Mononuclear cell (primary cell): ENCODE data around the gene RAD51B. TPM values are rescaled to one million over a fixed set of nuclear protein-coding genes. Genes with fewer than 3 reads are reported as not detected.

ENCODE experiments used
- H3K27me3 ChIP-seq: 2 replicates; pipeline ENCODE4 v1.6.0; 2011; ENCODE audit warnings: low read length, control low read depth; ENCODE audit not compliant: insufficient read depth
- H3K4me1 ChIP-seq: 2 replicates; pipeline ENCODE4 v1.5.1; 2011; ENCODE audit warnings: mild to moderate bottlenecking, low read length, control low read depth; ENCODE audit not compliant: insufficient read depth
- H3K4me3 ChIP-seq: 2 replicates; pipeline ENCODE4 v1.5.1; 2011; ENCODE audit warnings: mild to moderate bottlenecking, low read length, moderate library complexity
- H3K9me3 ChIP-seq: 2 replicates; pipeline ENCODE4 v1.5.1; 2011; ENCODE audit warnings: low read depth, mild to moderate bottlenecking, control low read depth, low read length
- total RNA-seq: library from RNA; depleted of rRNA; stranded (reverse); fragments of >200 nt; gene quantifications from one replicate; pipeline ENCODE4 v1.2.3, GENCODE V29; 2012

The RAD51B gene
- total RNA-seq, 1 donor, result 21.4 TPM

- Histone ChIP-seq H3K9me3 (peaks cover under 1% of the 10 kb centered on the region), H3K4me3 (no peak overlapping the region), H3K27me3 (no peaks in the 10 kb centered on the region), H3K4me1 (no peaks in the 10 kb centered on the region)
Measured at GRCh38 chr14:68440820-68441219, 621.2 kb downstream of the RAD51B start.

GRCh38 chr14:68441542-68441941 is 622.0 kb downstream of the RAD51B start:
- Histone ChIP-seq H3K9me3 (no peaks in the 10 kb centered on the region), H3K4me1 (no peaks in the 10 kb centered on the region), H3K27me3 (no peaks in the 10 kb centered on the region), H3K4me3 (no peak overlapping the region)

DNA sequence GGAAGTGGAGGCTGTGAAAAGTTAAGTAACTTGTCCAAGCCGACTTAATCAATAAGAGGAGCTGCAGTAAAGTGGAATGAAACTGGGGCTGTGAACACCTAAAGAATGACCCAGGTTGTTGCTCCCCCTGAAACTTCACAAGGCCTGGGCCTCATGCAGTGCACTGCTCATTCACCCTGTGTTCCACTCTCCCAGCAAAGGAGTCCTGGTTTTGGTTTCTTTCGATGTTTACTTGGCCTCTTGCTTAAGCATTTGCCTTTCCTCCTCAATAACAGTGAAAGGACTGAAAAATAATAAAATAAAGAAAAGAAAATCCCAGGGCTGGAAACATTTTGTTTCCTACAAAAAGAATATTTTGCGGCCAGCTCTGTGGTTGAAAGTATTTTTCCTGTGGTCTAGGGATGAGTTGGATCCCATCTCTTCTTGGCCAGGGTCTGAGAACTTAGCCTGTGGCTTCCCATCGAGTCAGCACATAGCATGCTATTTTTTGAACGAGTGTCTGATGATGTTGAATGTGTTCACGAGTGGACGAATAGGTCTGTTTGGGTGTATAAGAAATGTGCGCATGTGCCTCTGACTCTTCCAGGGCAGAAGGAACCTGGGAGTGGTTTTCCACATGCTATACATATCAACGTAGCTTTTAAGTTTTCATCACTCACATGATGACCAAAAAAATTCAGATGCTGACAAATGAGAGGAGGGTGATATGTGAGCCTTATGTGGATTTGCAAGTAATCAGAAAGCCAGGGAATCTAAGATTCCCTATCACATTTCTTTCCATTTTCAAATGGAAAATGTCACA is 623.5 kb downstream of the RAD51B start:
- Histone ChIP-seq H3K4me3 (no peak overlapping the region), H3K9me3 (no peaks in the 10 kb centered on the region), H3K27me3 (no peaks in the 10 kb centered on the region), H3K4me1 (no peaks in the 10 kb centered on the region)

DNA sequence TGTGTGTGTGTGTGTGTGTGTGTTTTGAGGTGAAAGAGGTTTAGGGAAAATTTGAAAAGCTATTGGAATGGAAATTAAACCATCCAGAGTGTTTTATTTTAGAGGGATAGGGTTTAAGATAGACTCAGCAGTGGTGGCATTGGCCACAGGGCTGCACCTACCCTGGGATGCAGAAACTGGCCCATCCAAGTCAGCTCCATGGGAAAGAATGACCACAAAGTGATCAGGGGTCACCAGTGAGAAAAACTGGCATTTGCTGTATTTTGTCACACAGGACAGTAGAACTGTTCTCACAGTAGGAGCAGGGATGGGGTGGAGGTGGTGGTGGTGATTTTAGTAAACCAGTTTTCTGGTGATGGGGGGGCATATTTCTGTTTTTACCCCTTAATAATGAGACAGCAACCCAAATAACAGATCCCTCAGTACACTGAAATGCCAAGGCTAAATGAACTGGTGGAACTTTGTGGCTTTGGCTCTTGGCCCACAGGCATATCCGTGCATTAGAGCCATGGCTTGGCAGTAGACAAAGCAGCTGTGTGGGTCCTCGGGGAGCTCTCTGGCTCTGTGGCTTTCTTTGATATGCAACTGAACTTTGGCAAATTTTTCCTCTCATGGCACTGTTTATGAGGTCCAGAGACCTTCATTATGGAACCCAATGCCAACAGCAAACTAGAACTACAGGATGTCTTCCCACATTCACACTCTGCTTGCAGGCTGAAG is 625.0 kb downstream of the RAD51B start:
- Histone ChIP-seq H3K4me3 (no peak overlapping the region), H3K27me3 (no peaks in the 10 kb centered on the region), H3K9me3 (no peaks in the 10 kb centered on the region), H3K4me1 (no peaks in the 10 kb centered on the region)

- Histone ChIP-seq H3K4me1 (no peaks in the 10 kb centered on the region), H3K27me3 (no peaks in the 10 kb centered on the region), H3K9me3 (no peaks in the 10 kb centered on the region), H3K4me3 (no peak overlapping the region)
Measured at GRCh38 chr14:68446243-68447040, 626.9 kb downstream of the RAD51B start.

DNA sequence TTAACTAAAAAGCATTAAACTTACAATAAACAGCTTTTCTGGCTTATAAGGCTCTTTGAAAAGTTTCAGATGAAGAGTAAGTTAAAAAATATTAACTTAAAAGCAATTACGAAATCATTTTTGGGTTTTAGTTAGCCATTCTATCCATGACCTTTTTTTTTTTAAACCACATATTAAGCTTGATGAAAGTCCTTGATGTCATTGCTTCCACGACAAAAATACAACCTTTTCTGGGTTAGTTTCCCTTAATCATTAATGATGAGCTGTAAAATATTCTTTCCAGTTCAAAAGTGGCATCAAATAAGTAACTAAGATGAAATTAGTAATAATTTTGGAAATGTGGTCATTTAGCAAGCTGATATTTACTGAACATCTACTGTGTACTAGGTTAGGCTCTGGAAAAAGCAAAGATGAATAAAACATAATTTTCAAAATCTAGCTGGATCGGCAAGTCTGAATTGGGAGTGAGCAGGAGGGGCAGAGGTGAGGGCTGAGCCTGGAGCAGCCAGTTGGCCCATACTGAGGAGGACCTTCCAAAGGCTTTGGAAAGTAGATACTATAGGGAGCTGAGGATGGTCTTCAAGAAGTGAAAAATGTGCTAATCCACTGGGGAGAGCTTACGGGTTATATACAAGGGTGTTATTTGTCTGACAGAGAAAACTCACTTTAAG is 628.1 kb downstream of the RAD51B start:
- Histone ChIP-seq H3K27me3 (no peaks in the 10 kb centered on the region), H3K4me1 (no peaks in the 10 kb centered on the region), H3K4me3 (no peak overlapping the region), H3K9me3 (no peaks in the 10 kb centered on the region)

GRCh38 chr14:68448252-68448902 is 628.8 kb downstream of the RAD51B start:
- H3K9me3 ChIP-seq, result no peaks in the 10 kb centered on the region
- H3K4me1 ChIP-seq, result no peaks in the 10 kb centered on the region
- no peaks in the 10 kb centered on the region for H3K27me3 ChIP-seq
- H3K4me3 ChIP-seq, result no peak overlapping the region

GRCh38 chr14:68449561-68450181 is 630.1 kb downstream of the RAD51B start:
- peaks cover 5% of the 10 kb centered on the region for H3K9me3 ChIP-seq
- H3K27me3 ChIP-seq, result no peaks in the 10 kb centered on the region
- no peak overlapping the region for H3K4me3 ChIP-seq
- no peaks in the 10 kb centered on the region for H3K4me1 ChIP-seq

- Histone ChIP-seq H3K9me3 (peaks cover 9% of the 10 kb centered on the region), H3K4me1 (no peaks in the 10 kb centered on the region), H3K27me3 (no peaks in the 10 kb centered on the region), H3K4me3 (no peak overlapping the region)
Measured at GRCh38 chr14:68450391-68451120, 631.0 kb downstream of the RAD51B start.

- Histone ChIP-seq H3K27me3 (no peaks in the 10 kb centered on the region), H3K4me3 (no peak overlapping the region), H3K9me3 (peaks cover 9% of the 10 kb centered on the region), H3K4me1 (no peaks in the 10 kb centered on the region)
Measured at GRCh38 chr14:68451696-68452373, 632.3 kb downstream of the RAD51B start.

GRCh38 chr14:68458253-68458652 is 638.7 kb downstream of the RAD51B start:
- peaks cover 9% of the 10 kb centered on the region for H3K9me3 ChIP-seq
- H3K4me1 ChIP-seq, result peaks cover 16% of the 10 kb centered on the region
- no peaks in the 10 kb centered on the region for H3K27me3 ChIP-seq
- no peak overlapping the region for H3K4me3 ChIP-seq

GRCh38 chr14:68458840-68459469 is 639.4 kb downstream of the RAD51B start:
- Histone ChIP-seq H3K9me3 (peaks cover 9% of the 10 kb centered on the region), H3K4me3 (no peak overlapping the region), H3K4me1 (peaks cover 16% of the 10 kb centered on the region), H3K27me3 (no peaks in the 10 kb centered on the region)
